Karpas-422 (cell line): ENCODE measurements around the gene C17orf113. TPM values are rescaled to one million over a fixed set of nuclear protein-coding genes. Genes with fewer than 3 reads are reported as not detected.

Experiments used
- DNase-seq: peaks from one replicate; pipeline ENCODE4 v3.0.0-alpha.2; 2015
- H2AFZ ChIP-seq: fragments of 200-600 bp; sonication (generic); 2 replicates; pipeline ENCODE4 v1.6.1; 2014; ENCODE audit warnings: antibody characterized with exemption, low read length, mixed read lengths
- H3K27ac ChIP-seq: fragments of 200-600 bp; sonication (generic); 2 replicates; pipeline ENCODE4 v1.5.1; 2014; ENCODE audit warnings: mild to moderate bottlenecking, low read length, moderate library complexity
- H3K27me3 ChIP-seq: fragments of 200-600 bp; sonication (generic); 2 replicates; pipeline ENCODE4 v1.6.1; 2014; ENCODE audit warnings: low read length, mixed read lengths
- H3K36me3 ChIP-seq: fragments of 200-600 bp; sonication (generic); 2 replicates; pipeline ENCODE4 v1.6.1; 2014; ENCODE audit warnings: low read length, mixed read lengths; ENCODE audit not compliant: insufficient read depth
- H3K4me1 ChIP-seq: fragments of 200-600 bp; sonication (generic); 2 replicates; pipeline ENCODE4 v1.6.1; 2014; ENCODE audit warnings: mild to moderate bottlenecking, low read length, mixed read lengths
- H3K4me2 ChIP-seq: fragments of 200-600 bp; sonication (generic); 2 replicates; pipeline ENCODE4 v1.6.1; 2014; ENCODE audit warnings: low read length, low read depth, mild to moderate bottlenecking; ENCODE audit not compliant: poor library complexity, severe bottlenecking
- H3K4me3 ChIP-seq: fragments of 200-600 bp; sonication (generic); 2 replicates; pipeline ENCODE4 v1.5.1; 2014; ENCODE audit warnings: mild to moderate bottlenecking, antibody characterized with exemption, low read length, mixed read lengths
- H3K79me2 ChIP-seq: fragments of 200-600 bp; sonication (generic); 2 replicates; pipeline ENCODE4 v1.6.1; 2014; ENCODE audit warnings: mild to moderate bottlenecking, low read length, mixed read lengths
- H3K9ac ChIP-seq: fragments of 200-600 bp; sonication (generic); 2 replicates; pipeline ENCODE4 v1.6.0; 2014; ENCODE audit warnings: low read length
- H3K9me2 ChIP-seq: fragments of 200-600 bp; sonication (generic), shearing (Covaris generic); replicated peaks from 2 replicates; pipeline ENCODE4 v1.6.0; 2014; ENCODE audit warnings: mild to moderate bottlenecking, low read length, moderate library complexity; ENCODE audit not compliant: insufficient read depth
- H3K9me3 ChIP-seq: fragments of 300-700, 200-600 bp; sonication (generic); 2 replicates; pipeline ENCODE4 v1.6.1; 2014; ENCODE audit warnings: low read length, mixed read lengths
- H4K20me1 ChIP-seq: fragments of 200-600 bp; sonication (generic); 2 replicates; pipeline ENCODE4 v1.6.1; 2014; ENCODE audit warnings: mild to moderate bottlenecking, antibody characterized with exemption, low read length, low read depth; ENCODE audit not compliant: insufficient read depth
- total RNA-seq: library from RNA; depleted of rRNA; stranded (reverse); fragments of >200 nt; shearing (Covaris generic); gene quantifications from 2 replicates; pipeline ENCODE4 v1.2.3, GENCODE V29; 2014; ENCODE audit warnings: low replicate concordance; rRNA removed

The C17orf113 gene
- total RNA-seq, 1 experiment from 2014 or later, result not detected

DNA sequence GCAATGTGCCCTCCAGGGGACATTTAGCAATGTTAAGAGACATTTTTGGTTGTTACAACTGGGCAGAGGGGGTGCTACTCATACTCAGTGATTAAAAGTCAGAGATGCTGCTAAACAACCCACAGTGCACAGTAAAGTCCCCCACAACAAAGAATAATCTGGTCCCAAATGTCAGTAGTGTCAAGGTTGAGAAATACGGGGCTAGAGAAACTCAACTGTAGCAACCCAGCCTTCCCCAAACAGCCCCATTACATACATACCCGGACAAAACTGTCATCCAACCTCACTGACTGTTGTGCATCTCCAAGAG is 53.6 kb downstream of the C17orf113 start:
- H3K4me1 ChIP-seq, result peaks cover 66% of the 10 kb centered on the region
- H2AFZ ChIP-seq, result no peak overlapping the region
- peak overlapping the region; percentile 51 for H3K4me2 ChIP-seq
- H3K4me3 ChIP-seq, result peak overlapping the region; percentile 12; the same call in 1 of the 2 replicates
- H3K27me3 ChIP-seq, result no peaks in the 10 kb centered on the region
- peaks cover 45% of the 10 kb centered on the region for H3K36me3 ChIP-seq
- no peaks in the 10 kb centered on the region for H3K9me3 ChIP-seq
- DNase-seq, result no peak
- H3K79me2 ChIP-seq, result peaks cover 38% of the 10 kb centered on the region
- no peaks in the 10 kb centered on the region for H4K20me1 ChIP-seq
- peak overlapping the region; percentile 94 for H3K27ac ChIP-seq
- no peaks in the 10 kb centered on the region for H3K9me2 ChIP-seq
- peak overlapping the region; percentile 40 for H3K9ac ChIP-seq

- peaks cover 67% of the 10 kb centered on the region for H3K36me3 ChIP-seq
- no peak overlapping the region for H3K4me2 ChIP-seq
- no peak overlapping the region for H3K9ac ChIP-seq
- H2AFZ ChIP-seq, result no peak overlapping the region
- H3K9me2 ChIP-seq, result no peaks in the 10 kb centered on the region
- no peak for DNase-seq
- no peaks in the 10 kb centered on the region for H4K20me1 ChIP-seq
- H3K9me3 ChIP-seq, result no peaks in the 10 kb centered on the region
- H3K4me3 ChIP-seq, result no peak overlapping the region
- no peak overlapping the region for H3K27ac ChIP-seq
- peaks cover 26% of the 10 kb centered on the region for H3K79me2 ChIP-seq
- H3K4me1 ChIP-seq, result peaks cover 31% of the 10 kb centered on the region
- no peaks in the 10 kb centered on the region for H3K27me3 ChIP-seq
Observed at GRCh38 chr17:41992576-41992975, 57.8 kb downstream of the C17orf113 start.

- Histone ChIP-seq H3K79me2 (peaks cover 15% of the 10 kb centered on the region), H3K36me3 (peaks cover 77% of the 10 kb centered on the region), H3K9ac (no peak overlapping the region), H3K9me3 (no peaks in the 10 kb centered on the region), H3K9me2 (no peaks in the 10 kb centered on the region), H3K27ac (peak overlapping the region; percentile 31; the same call in 1 of the 2 replicates), H3K4me3 (no peak overlapping the region), H2AFZ (no peak overlapping the region), H4K20me1 (no peaks in the 10 kb centered on the region), H3K27me3 (no peaks in the 10 kb centered on the region), H3K4me1 (peaks cover 11% of the 10 kb centered on the region), H3K4me2 (no peak overlapping the region)
- no peak for DNase-seq
Observed at GRCh38 chr17:41989702-41990419, 60.5 kb downstream of the C17orf113 start.

DNA sequence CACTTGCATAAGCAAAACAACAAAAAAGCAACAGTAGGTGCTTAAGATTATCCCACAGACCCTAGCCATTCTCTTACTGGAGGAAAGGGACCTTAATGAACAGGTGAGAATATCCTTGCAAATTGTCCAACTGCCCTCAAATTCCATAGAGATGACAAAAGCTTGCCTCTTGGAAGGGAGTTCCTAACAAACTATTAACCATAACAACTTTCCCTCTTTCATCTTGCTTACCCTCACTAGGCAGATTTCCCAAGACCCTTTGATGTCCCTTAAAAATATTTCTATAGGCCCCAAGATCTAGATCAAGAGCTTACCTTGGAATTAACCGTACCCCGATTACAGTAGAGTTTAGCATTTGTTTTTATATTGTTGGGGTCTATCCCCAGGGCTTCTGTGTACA is 62.0 kb downstream of the C17orf113 start:
- no peaks in the 10 kb centered on the region for H3K9me3 ChIP-seq
- H3K9me2 ChIP-seq, result no peaks in the 10 kb centered on the region
- H3K36me3 ChIP-seq, result peaks cover 70% of the 10 kb centered on the region
- peaks cover 8% of the 10 kb centered on the region; the same call in 1 of the 2 replicates for H3K79me2 ChIP-seq
- no peak overlapping the region for H3K4me3 ChIP-seq
- H3K4me1 ChIP-seq, result peaks cover 15% of the 10 kb centered on the region
- DNase-seq, result no peak
- H3K4me2 ChIP-seq, result no peak overlapping the region
- peak overlapping the region; percentile 39; the same call in 1 of the 2 replicates for H3K27ac ChIP-seq
- no peaks in the 10 kb centered on the region for H4K20me1 ChIP-seq
- H2AFZ ChIP-seq, result no peak overlapping the region
- no peaks in the 10 kb centered on the region for H3K27me3 ChIP-seq
- no peak overlapping the region for H3K9ac ChIP-seq

Other genes starting within 250 kb of the C17orf113 start
- 0.61 TPM in 1 of 2 replicates, not detected in the other for gene P3H4, start 238.7 kb downstream of the C17orf113 start, total RNA-seq
- gene FKBP10, start 237.6 kb downstream of the C17orf113 start, total RNA-seq, result 0.54 and 1.9 TPM in 2 replicates
- gene NT5C3B, start 214.4 kb downstream of the C17orf113 start, total RNA-seq, result 10.5 and 17.8 TPM in 2 replicates
- gene KLHL10, start 212.8 kb downstream of the C17orf113 start, total RNA-seq, result 0.29 TPM in 1 of 2 replicates, not detected in the other
- gene KLHL11, start 185.2 kb downstream of the C17orf113 start, total RNA-seq, result 14.3 and 19.0 TPM in 2 replicates
- gene ACLY, start 131.7 kb downstream of the C17orf113 start, total RNA-seq, result 173 and 212 TPM in 2 replicates
- gene ODAD4, start 120.0 kb downstream of the C17orf113 start, total RNA-seq, result 0.67 and 1.0 TPM in 2 replicates
- gene CNP, start 83.8 kb downstream of the C17orf113 start, total RNA-seq, result 41.3 and 79.1 TPM in 2 replicates
- gene DNAJC7, start 33.2 kb downstream of the C17orf113 start, total RNA-seq, result 56.1 and 64.1 TPM in 2 replicates
- gene NKIRAS2, start 30.5 kb downstream of the C17orf113 start, total RNA-seq, result 28.4 and 44.9 TPM in 2 replicates
- not detected in 2 replicates for gene ZNF385C, start 47.9 kb upstream of the C17orf113 start, total RNA-seq
- gene DHX58, start 62.1 kb upstream of the C17orf113 start, total RNA-seq, result 12.6 and 20.3 TPM in 2 replicates
- 26.7 and 34.6 TPM in 2 replicates for gene KAT2A, start 70.8 kb upstream of the C17orf113 start, total RNA-seq
- gene HSPB9, start 72.2 kb upstream of the C17orf113 start, total RNA-seq, result 0.29 and 0.37 TPM in 2 replicates
- 56.9 and 59.5 TPM in 2 replicates for gene RAB5C, start 104.4 kb upstream of the C17orf113 start, total RNA-seq
- gene KCNH4, start 130.5 kb upstream of the C17orf113 start, total RNA-seq, result 0.04 TPM in 1 of 2 replicates, not detected in the other
- gene HCRT, start 134.9 kb upstream of the C17orf113 start, total RNA-seq, result not detected in 2 replicates
- gene GHDC, start 143.9 kb upstream of the C17orf113 start, total RNA-seq, result 14.9 and 28.8 TPM in 2 replicates
- gene STAT5B, start 225.8 kb upstream of the C17orf113 start, total RNA-seq, result 110 and 142 TPM in 2 replicates
- 62.3 and 160 TPM in 2 replicates for gene STAT5A, start 237.9 kb upstream of the C17orf113 start, total RNA-seq